OCI-LY7 (cell line): Measurements from ENCODE around the gene VEGFC. TPM values are rescaled to one million over a fixed set of nuclear protein-coding genes. Genes with fewer than 3 reads are reported as not detected.

Source experiments
- BruUV-seq: library from RNA; stranded (reverse); fragments of 400-500 nt; replicated peaks from 2 replicates; lab custom pipeline; 2021; lab: Mats Ljungman, UMichigan
- CTCF ChIA-PET: fragments of 300-600 bp; sonication (Branson Sonifier 250); formaldehyde crosslinking; loops from one replicate; lab custom pipeline; 2022; ENCODE audit warnings: antibody characterized with exemption; ENCODE audit not compliant: unreplicated experiment; lab: Charles Lee
- POLR2A ChIA-PET: fragments of 300-600 bp; sonication (Branson Sonifier 250); formaldehyde crosslinking; loops from one replicate; lab custom pipeline; 2022; ENCODE audit warnings: antibody characterized with exemption; lab: Charles Lee
- DNase-seq: peaks from one replicate; pipeline ENCODE4 v3.0.0-alpha.2; 2015; ENCODE audit warnings: low spot score
- H2AFZ ChIP-seq: fragments of 200-600 bp; sonication (generic), shearing (Covaris generic); 2 replicates; pipeline ENCODE4 v1.6.1; 2014; ENCODE audit warnings: mild to moderate bottlenecking, antibody characterized with exemption, low read length, moderate library complexity
- H3K27ac ChIP-seq: fragments of 200-600 bp; sonication (generic); 2 replicates; pipeline ENCODE4 v1.5.1; 2014; ENCODE audit warnings: mixed run types, low read depth, mild to moderate bottlenecking, moderate library complexity, low read length, inconsistent platforms; ENCODE audit not compliant: poor library complexity, severe bottlenecking
- H3K36me3 ChIP-seq: fragments of 200-600 bp; sonication (generic); 2 replicates; pipeline ENCODE4 v1.6.1; 2014; ENCODE audit warnings: mild to moderate bottlenecking, antibody characterized with exemption, low read length, moderate library complexity, mixed read lengths; ENCODE audit not compliant: insufficient read depth
- H3K4me1 ChIP-seq: fragments of 200-600 bp; sonication (generic); 2 replicates; pipeline ENCODE4 v1.5.1; 2014; ENCODE audit warnings: mild to moderate bottlenecking, low read length; ENCODE audit not compliant: insufficient read depth, poor library complexity, severe bottlenecking
- H3K4me2 ChIP-seq: fragments of 200-600 bp; sonication (generic); 2 replicates; pipeline ENCODE4 v1.6.1; 2014; ENCODE audit warnings: mild to moderate bottlenecking, low read length
- H3K4me3 ChIP-seq: fragments of 200-600 bp; sonication (generic); 2 replicates; pipeline ENCODE4 v1.5.1; 2014; ENCODE audit warnings: mild to moderate bottlenecking, low read depth, low read length; ENCODE audit not compliant: poor library complexity, severe bottlenecking
- H3K79me2 ChIP-seq: fragments of 200-600 bp; sonication (generic); 2 replicates; pipeline ENCODE4 v1.6.1; 2016; ENCODE audit warnings: low read depth, mild to moderate bottlenecking, low read length, moderate library complexity, mixed read lengths; ENCODE audit not compliant: insufficient read depth
- H3K9me2 ChIP-seq: fragments of 200-600 bp; sonication (generic); 2 replicates; pipeline ENCODE4 v1.6.1; 2016; ENCODE audit warnings: mild to moderate bottlenecking, low read length, mixed read lengths; ENCODE audit not compliant: insufficient read depth
- H3K9me3 ChIP-seq: fragments of 200-600 bp; sonication (generic); 2 replicates; pipeline ENCODE4 v1.6.1; 2014; ENCODE audit warnings: mild to moderate bottlenecking, mixed run types, low read length, mixed read lengths
- H4K20me1 ChIP-seq: fragments of 200-600 bp; sonication (generic); 2 replicates; pipeline ENCODE4 v1.6.1; 2014; ENCODE audit warnings: mild to moderate bottlenecking, antibody characterized with exemption, low read length, moderate library complexity, mixed read lengths; ENCODE audit not compliant: insufficient read depth
- EZH2phosphoT487 ChIP-seq: fragments of 200-600 bp; sonication (generic); IDR thresholded peaks from 2 replicates; pipeline ENCODE4 v1.6.1; 2018; ENCODE audit warnings: low read depth, borderline replicate concordance, mild to moderate bottlenecking, mixed run types, antibody characterized with exemption, low read length, moderate library complexity, mixed read lengths
- intact Hi-C: fragments of 100-400 bp; cut with micrococcal nuclease; formaldehyde crosslinking; loops from one replicate; pipeline ENCODE4 v1.10.0; 2022; ENCODE audit not compliant: unreplicated experiment
- total RNA-seq, 2 experiments: library from RNA; depleted of rRNA in 1 of 2; stranded (reverse); fragments of >200 nt in 1 of 2; shearing (Covaris generic) in 1 of 2; gene quantifications; 2 replicates each; pipeline ENCODE4 v1.2.3, GENCODE V29; 2014 to 2022
- TF ChIP-seq, protein P1 (sequence below): fragments of 200-600 bp; sonication (generic); conservative IDR thresholded peaks from 2 replicates; pipeline ENCODE4 v1.5.1; 2014; ENCODE audit warnings: mild to moderate bottlenecking, antibody characterized with exemption, low read length, moderate library complexity, mixed read lengths

Gene VEGFC
- total RNA-seq, 2 experiments from 2014 or later: not detected

GRCh38 chr4:176775338-176775737 lies 17.4 kb downstream of the VEGFC start:
- no TSS peak for BruUV-seq

DNA sequence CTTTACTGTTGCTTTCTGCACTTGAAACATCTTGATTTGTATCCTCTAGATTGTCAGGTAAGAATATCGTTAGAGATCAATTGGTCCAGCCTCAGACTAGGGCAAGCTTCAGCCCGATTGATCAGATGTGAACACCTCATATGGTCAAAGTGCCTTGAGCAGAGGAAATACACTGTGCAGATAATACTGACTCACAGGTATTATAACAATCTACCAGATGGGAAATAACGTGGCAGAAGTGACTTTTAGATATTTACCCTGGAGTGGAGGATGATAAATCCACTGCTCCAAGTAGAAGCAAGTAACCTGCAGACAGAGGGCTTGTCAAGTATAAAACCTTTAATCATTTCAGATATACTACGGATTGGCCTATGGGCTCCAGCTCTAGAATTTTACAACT lies 17.9 kb downstream of the VEGFC start:
- TF ChIP-seq, protein P1, sequence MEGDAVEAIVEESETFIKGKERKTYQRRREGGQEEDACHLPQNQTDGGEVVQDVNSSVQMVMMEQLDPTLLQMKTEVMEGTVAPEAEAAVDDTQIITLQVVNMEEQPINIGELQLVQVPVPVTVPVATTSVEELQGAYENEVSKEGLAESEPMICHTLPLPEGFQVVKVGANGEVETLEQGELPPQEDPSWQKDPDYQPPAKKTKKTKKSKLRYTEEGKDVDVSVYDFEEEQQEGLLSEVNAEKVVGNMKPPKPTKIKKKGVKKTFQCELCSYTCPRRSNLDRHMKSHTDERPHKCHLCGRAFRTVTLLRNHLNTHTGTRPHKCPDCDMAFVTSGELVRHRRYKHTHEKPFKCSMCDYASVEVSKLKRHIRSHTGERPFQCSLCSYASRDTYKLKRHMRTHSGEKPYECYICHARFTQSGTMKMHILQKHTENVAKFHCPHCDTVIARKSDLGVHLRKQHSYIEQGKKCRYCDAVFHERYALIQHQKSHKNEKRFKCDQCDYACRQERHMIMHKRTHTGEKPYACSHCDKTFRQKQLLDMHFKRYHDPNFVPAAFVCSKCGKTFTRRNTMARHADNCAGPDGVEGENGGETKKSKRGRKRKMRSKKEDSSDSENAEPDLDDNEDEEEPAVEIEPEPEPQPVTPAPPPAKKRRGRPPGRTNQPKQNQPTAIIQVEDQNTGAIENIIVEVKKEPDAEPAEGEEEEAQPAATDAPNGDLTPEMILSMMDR: no peak
- no peak for TF ChIP-seq EZH2phosphoT487
- H4K20me1 ChIP-seq: no peaks in the 10 kb centered on the region
- H3K27ac ChIP-seq: no peak overlapping the region
- H3K4me2 ChIP-seq: no peak overlapping the region
- H3K36me3 ChIP-seq: no peaks in the 10 kb centered on the region
- no TSS peak for BruUV-seq
- H2AFZ ChIP-seq: no peak overlapping the region
- intact Hi-C loops: no loop called here
- no peaks in the 10 kb centered on the region for H3K4me1 ChIP-seq
- no peaks in the 10 kb centered on the region for H3K9me2 ChIP-seq
- no peak overlapping the region for H3K4me3 ChIP-seq
- H3K9me3 ChIP-seq: no peaks in the 10 kb centered on the region
- no peaks in the 10 kb centered on the region for H3K79me2 ChIP-seq
- no peak for DNase-seq
- ChIA-PET POLR2A (interaction anchor here (0.6 to 0.9 kb wide), 2 partner anchors 22 to 62 kb away, joined by 3 to 6 read pairs; no protein-coding TSS in a partner anchor), CTCF (no interaction called here)

More at GRCh38 chr4:176775338-176775737, 17.4 kb downstream of the VEGFC start:
- no peak overlapping the region for H3K27ac ChIP-seq
- no peak for TF ChIP-seq EZH2phosphoT487
- TF ChIP-seq, protein P1: no peak
- H2AFZ ChIP-seq: no peak overlapping the region
- no peaks in the 10 kb centered on the region for H3K9me2 ChIP-seq
- no peaks in the 10 kb centered on the region for H3K79me2 ChIP-seq
- no peak for DNase-seq
- intact Hi-C loops: no loop called here
- ChIA-PET CTCF (no interaction called here), POLR2A (interaction anchor here (0.6 to 0.9 kb wide), 2 partner anchors 22 to 62 kb away, joined by 3 to 6 read pairs; no protein-coding TSS in a partner anchor)
- H4K20me1 ChIP-seq: no peaks in the 10 kb centered on the region
- no peaks in the 10 kb centered on the region for H3K4me1 ChIP-seq
- no peaks in the 10 kb centered on the region for H3K9me3 ChIP-seq
- H3K4me2 ChIP-seq: no peak overlapping the region
- H3K36me3 ChIP-seq: no peaks in the 10 kb centered on the region
- H3K4me3 ChIP-seq: no peak overlapping the region

DNA sequence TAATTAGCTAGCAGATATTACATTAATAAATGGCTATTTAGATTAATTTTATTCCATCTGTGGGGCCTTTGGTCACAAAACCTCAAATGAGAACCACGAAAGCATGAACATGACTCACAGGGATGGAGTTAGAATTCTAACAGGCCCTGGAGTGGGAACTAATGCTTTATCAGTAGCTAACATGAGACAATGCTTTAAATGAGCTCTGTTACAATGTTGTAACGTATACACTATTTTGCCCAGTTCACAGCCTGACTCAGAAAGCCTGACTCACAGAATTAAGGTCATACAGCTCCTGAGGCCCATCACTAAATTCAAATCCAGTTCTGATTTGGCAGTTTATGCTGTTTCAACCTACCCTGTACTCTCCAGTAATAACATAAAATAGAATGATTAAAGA lies 23.2 kb downstream of the VEGFC start:
- Histone ChIP-seq H3K79me2 (no peaks in the 10 kb centered on the region), H3K4me1 (no peaks in the 10 kb centered on the region), H3K9me3 (no peaks in the 10 kb centered on the region), H3K4me2 (no peak overlapping the region), H3K9me2 (no peaks in the 10 kb centered on the region), H4K20me1 (no peaks in the 10 kb centered on the region), H3K27ac (no peak overlapping the region), H2AFZ (no peak overlapping the region), H3K4me3 (no peak overlapping the region), H3K36me3 (no peaks in the 10 kb centered on the region)
- ChIA-PET POLR2A (interaction anchor here (0.6 to 1.3 kb wide), 4 partner anchors 8 to 17 kb away, joined by 3 read pairs; no protein-coding TSS in a partner anchor), CTCF (no interaction called here)
- no TSS peak for BruUV-seq
- no peak for TF ChIP-seq EZH2phosphoT487
- TF ChIP-seq, protein P1: no peak
- intact Hi-C loops: no loop called here
- no peak for DNase-seq
